ENCODE results near the gene LORICRIN.

- TF ChIP-seq POLR2A (IDR thresholded peaks at IDR 0.05), result no peak
- no peak for TF ChIP-seq CTCF (IDR thresholded peaks at IDR 0.05)
Measured at GRCh38 chr1:153231785-153232184, 27.7 kb upstream of the LORICRIN start.

Data from Peyer's patch (tissue), 4 donors.